Nephron progenitor cell (in vitro differentiated cells): ENCODE results near the gene HJV.
"Not testable (repeated sequence)": the region's sequence is repeated elsewhere in the genome, so short reads cannot be mapped to it uniquely, and the experiment has no call there.

Experiments
- DNase-seq: peaks from one replicate; pipeline ENCODE4 v3.0.0; 2021
- H3K27ac Mint-ChIP-seq: 2 replicates; pipeline ENCODE4 v1.8.0; 2021; ENCODE audit warnings: mild to moderate bottlenecking, moderate library complexity, mixed read lengths
- H3K27me3 Mint-ChIP-seq: 2 replicates; pipeline ENCODE4 v1.8.0; 2021; ENCODE audit warnings: mild to moderate bottlenecking, low read depth, mixed read lengths; ENCODE audit not compliant: poor library complexity
- H3K36me3 Mint-ChIP-seq: 2 replicates; pipeline ENCODE4 v1.8.0; 2021; ENCODE audit warnings: low read depth, mixed read lengths
- H3K4me1 Mint-ChIP-seq: 2 replicates; pipeline ENCODE4 v1.8.0; 2021; ENCODE audit warnings: mixed read lengths
- H3K4me3 Mint-ChIP-seq: 2 replicates; pipeline ENCODE4 v1.8.0; 2021; ENCODE audit warnings: mild to moderate bottlenecking, moderate library complexity, mixed read lengths
- H3K9me3 Mint-ChIP-seq: 2 replicates; pipeline ENCODE4 v1.8.0; 2021; ENCODE audit warnings: mild to moderate bottlenecking, moderate library complexity, mixed read lengths
- TF ChIP-seq, protein P1 (sequence below): fragments of 200-600 bp; sonication (generic); IDR thresholded peaks from 2 replicates; pipeline ENCODE4 v1.5.0; 2021; ENCODE audit warnings: antibody characterized with exemption

The HJV gene, protein sequence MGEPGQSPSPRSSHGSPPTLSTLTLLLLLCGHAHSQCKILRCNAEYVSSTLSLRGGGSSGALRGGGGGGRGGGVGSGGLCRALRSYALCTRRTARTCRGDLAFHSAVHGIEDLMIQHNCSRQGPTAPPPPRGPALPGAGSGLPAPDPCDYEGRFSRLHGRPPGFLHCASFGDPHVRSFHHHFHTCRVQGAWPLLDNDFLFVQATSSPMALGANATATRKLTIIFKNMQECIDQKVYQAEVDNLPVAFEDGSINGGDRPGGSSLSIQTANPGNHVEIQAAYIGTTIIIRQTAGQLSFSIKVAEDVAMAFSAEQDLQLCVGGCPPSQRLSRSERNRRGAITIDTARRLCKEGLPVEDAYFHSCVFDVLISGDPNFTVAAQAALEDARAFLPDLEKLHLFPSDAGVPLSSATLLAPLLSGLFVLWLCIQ

DNA sequence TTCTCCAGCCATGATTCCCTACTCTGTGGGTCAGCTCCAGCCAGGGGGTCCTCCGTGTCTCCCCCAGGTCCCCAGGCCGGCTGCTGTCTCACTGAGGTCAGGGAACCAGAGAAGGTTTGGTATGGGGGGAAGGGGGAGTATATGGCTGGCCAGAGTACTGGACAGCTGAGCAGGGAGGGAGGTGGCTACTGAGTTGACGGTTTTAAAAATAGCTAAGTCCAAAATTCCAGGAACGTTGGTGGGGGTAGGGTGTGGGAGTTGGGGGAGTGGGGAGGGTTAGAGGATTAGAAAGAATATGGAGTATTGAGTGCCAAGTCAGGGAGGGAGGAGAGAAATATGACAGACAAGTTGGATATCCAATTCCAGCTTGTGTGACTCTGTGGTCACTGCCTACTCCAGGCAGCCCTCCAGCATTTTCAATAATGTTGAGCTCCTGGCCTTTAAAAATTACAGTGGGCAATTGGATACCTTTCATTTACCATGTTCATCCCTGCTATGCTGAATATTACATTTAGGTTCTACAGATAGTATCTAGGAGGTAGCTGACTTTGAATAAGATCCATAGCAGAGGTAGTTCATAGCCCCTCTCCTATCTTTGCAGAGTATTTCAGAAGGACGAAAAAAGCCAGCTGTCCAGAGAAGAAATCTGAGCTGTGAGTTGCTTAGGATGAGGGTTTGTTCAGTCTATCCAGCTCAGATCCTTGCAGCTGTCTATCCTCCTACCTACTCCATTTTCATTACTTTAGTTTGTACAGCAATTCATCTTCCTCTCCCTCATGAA, at the start of gene HJV:
HJV (minus strand) TSS at position 114 of the 781 bp plus-strand sequence. CDS start 1,504 bp downstream, outside the sequence.
- H3K36me3 Mint-ChIP-seq, result no peaks in the 10 kb centered on the region
- no peak within 1 kb of the TSS for H3K27ac Mint-ChIP-seq
- no peak for DNase-seq
- H3K9me3 Mint-ChIP-seq, result peaks cover 4% of the 10 kb centered on the region
- TF ChIP-seq, protein P1, sequence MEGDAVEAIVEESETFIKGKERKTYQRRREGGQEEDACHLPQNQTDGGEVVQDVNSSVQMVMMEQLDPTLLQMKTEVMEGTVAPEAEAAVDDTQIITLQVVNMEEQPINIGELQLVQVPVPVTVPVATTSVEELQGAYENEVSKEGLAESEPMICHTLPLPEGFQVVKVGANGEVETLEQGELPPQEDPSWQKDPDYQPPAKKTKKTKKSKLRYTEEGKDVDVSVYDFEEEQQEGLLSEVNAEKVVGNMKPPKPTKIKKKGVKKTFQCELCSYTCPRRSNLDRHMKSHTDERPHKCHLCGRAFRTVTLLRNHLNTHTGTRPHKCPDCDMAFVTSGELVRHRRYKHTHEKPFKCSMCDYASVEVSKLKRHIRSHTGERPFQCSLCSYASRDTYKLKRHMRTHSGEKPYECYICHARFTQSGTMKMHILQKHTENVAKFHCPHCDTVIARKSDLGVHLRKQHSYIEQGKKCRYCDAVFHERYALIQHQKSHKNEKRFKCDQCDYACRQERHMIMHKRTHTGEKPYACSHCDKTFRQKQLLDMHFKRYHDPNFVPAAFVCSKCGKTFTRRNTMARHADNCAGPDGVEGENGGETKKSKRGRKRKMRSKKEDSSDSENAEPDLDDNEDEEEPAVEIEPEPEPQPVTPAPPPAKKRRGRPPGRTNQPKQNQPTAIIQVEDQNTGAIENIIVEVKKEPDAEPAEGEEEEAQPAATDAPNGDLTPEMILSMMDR, result no peak
- H3K4me1 Mint-ChIP-seq, result peaks cover 19% of the 10 kb centered on the region
- no peak within 1 kb of the TSS for H3K4me3 Mint-ChIP-seq
- H3K27me3 Mint-ChIP-seq, result peaks cover 75% of the 10 kb centered on the region

DNA sequence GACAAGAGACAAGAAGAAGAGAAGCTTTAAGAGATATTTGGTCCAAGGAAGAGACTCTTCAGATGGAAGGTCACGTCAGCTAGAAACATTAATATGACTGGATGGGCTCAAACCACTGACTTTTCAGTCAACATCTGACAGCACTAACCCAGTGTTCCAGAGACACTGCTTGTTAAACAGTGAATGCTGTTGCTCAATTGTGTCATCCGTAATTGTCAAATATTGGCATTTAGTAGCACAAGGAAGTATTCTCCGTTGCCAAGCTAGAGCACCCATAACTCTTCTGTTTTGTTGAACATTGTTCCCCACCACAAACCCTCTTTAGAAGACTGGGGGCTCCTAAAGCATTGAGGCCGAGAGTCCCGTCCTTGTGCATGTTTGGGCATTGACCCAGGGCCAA, 37.6 kb upstream of the HJV start:
- not testable (repeated sequence) for H3K27ac Mint-ChIP-seq, H3K27me3 Mint-ChIP-seq, H3K9me3 Mint-ChIP-seq, H3K36me3 Mint-ChIP-seq, H3K4me1 Mint-ChIP-seq, H3K4me3 Mint-ChIP-seq, DNase-seq

GRCh38 chr1:146051852-146052676, 30.5 kb upstream of the HJV start:
- H3K27me3 Mint-ChIP-seq, H3K9me3 Mint-ChIP-seq, H3K36me3 Mint-ChIP-seq: not testable (repeated sequence)
- H3K27ac Mint-ChIP-seq, result peak overlapping the region; percentile 100
- peaks cover 14% of the 10 kb centered on the region for H3K4me1 Mint-ChIP-seq
- peak; percentile 75 for DNase-seq
- peak overlapping the region; percentile 84 for H3K4me3 Mint-ChIP-seq

- peaks cover 3% of the 10 kb centered on the region for H3K27me3 Mint-ChIP-seq
- H3K4me1 Mint-ChIP-seq, result peaks cover 14% of the 10 kb centered on the region
- DNase-seq, result no peak
- no peaks in the 10 kb centered on the region for H3K9me3 Mint-ChIP-seq
- H3K36me3 Mint-ChIP-seq, result no peaks in the 10 kb centered on the region
- peak overlapping the region; percentile 84 for H3K4me3 Mint-ChIP-seq
- H3K27ac Mint-ChIP-seq, result peak overlapping the region; percentile 100
- TF ChIP-seq, protein P1, result no peak
Measured at GRCh38 chr1:146051452-146051851, 29.9 kb upstream of the HJV start.

GRCh38 chr1:146050652-146050963, 29.1 kb upstream of the HJV start:
- H3K9me3 Mint-ChIP-seq, H3K4me3 Mint-ChIP-seq, H3K36me3 Mint-ChIP-seq, DNase-seq, H3K27me3 Mint-ChIP-seq: not testable (repeated sequence)
- peak overlapping the region; percentile 79 for H3K27ac Mint-ChIP-seq
- H3K4me1 Mint-ChIP-seq, result peaks cover 14% of the 10 kb centered on the region

- Mint-ChIP-seq H3K27ac (peak overlapping the region; percentile 11), H3K4me1 (peaks cover 18% of the 10 kb centered on the region), H3K4me3 (peak overlapping the region; percentile 41)
- H3K36me3 Mint-ChIP-seq, DNase-seq, H3K27me3 Mint-ChIP-seq, H3K9me3 Mint-ChIP-seq: not testable (repeated sequence)
Measured at GRCh38 chr1:146049866-146050651, 28.5 kb upstream of the HJV start.

- H3K4me3 Mint-ChIP-seq, result no peak overlapping the region
- peaks cover 22% of the 10 kb centered on the region for H3K4me1 Mint-ChIP-seq
- H3K27ac Mint-ChIP-seq, result no peak overlapping the region
- DNase-seq, result no peak
- H3K27me3 Mint-ChIP-seq, result peaks cover 6% of the 10 kb centered on the region
- no peaks in the 10 kb centered on the region for H3K9me3 Mint-ChIP-seq
- TF ChIP-seq, protein P1, result no peak
- no peaks in the 10 kb centered on the region for H3K36me3 Mint-ChIP-seq
Measured at GRCh38 chr1:146049436-146049835, 27.9 kb upstream of the HJV start.

DNA sequence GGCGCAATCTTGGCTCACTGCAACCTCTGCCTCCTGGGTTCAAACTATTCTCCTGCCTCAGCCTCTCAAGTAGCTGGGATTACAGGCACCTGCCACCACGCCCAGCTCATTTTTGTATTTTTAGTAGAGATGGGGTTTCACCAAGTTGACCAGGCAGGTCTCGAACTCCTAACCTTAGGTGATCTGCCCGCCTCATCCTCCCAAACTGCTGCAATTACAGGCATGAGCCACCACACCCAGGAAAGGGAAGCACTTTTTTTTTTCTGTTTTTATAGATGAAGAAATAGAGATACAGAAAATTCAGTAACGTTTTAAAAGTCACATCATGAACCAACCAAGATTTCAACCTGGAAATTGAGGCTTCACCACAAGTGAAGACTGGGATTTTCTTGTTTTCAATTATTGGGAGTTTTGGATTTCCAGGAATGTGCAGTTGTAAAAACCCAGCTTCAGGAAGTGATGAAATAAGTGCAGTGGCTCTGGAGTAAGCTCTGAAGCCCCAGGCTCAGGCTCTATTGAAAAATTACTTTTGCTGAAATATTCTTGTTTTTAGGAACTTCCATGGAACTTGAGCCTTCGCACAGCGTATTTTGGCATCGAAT, 27.1 kb upstream of the HJV start:
- H3K9me3 Mint-ChIP-seq, H3K27me3 Mint-ChIP-seq, DNase-seq, H3K36me3 Mint-ChIP-seq, H3K4me3 Mint-ChIP-seq, H3K27ac Mint-ChIP-seq: not testable (repeated sequence)
- peaks cover 30% of the 10 kb centered on the region for H3K4me1 Mint-ChIP-seq
